Colonic mucosa (tissue), 4 donors: Measurements from ENCODE around the gene ZNF576. TPM values are rescaled to one million over a fixed set of nuclear protein-coding genes. Genes with fewer than 3 reads are reported as not detected.

Source experiments
- DNase-seq: peaks from one replicate; pipeline ENCODE4 v3.0.0-alpha.2; 2020
- H3K27ac ChIP-seq: fragments of 200-600 bp; one replicate; pipeline ENCODE4 v1.8.0; 2021
- H3K27me3 ChIP-seq: fragments of 200-600 bp; one replicate; pipeline ENCODE4 v1.8.0; 2021
- H3K36me3 ChIP-seq: fragments of 200-600 bp; one replicate; pipeline ENCODE4 v1.8.0; 2021
- H3K4me1 ChIP-seq: fragments of 200-600 bp; one replicate; pipeline ENCODE4 v1.8.0; 2021; ENCODE audit warnings: mild to moderate bottlenecking
- H3K4me3 ChIP-seq: fragments of 200-600 bp; one replicate; pipeline ENCODE4 v1.8.0; 2021
- H3K9ac ChIP-seq, 2 donors: one replicate each; pipeline ENCODE4 v1.7.0; 2013; ENCODE audit warnings: control low read depth in 2 of 2, low read depth in 2 of 2, low read length in 2 of 2
- H3K9me3 ChIP-seq: fragments of 200-600 bp; one replicate; pipeline ENCODE4 v1.8.0; 2021
- CTCF ChIP-seq: fragments of 200-600 bp; IDR thresholded peaks from one replicate; pipeline ENCODE4 v1.8.0; 2022; ENCODE audit warnings: antibody characterized with exemption, mild to moderate bottlenecking
- intact Hi-C: fragments of 100-400 bp; cut with DNase I; formaldehyde crosslinking; loops from one replicate; pipeline ENCODE4 v1.14.1; 2022
- total RNA-seq, 2 donors: library from RNA; stranded (reverse); fragmentation: NEBNext Ultra II Directional in 1 of 2; extraction: Animal tissue kit (Norgen Biotek cat#: 25700) in 1 of 2; gene quantifications; one replicate each; pipeline ENCODE4 v1.2.1, GENCODE V29; 2021
- donor health status: healthy.
- donor health status: DM: no; HTN: no; CAD: no.
- donor health status: DM: no; HTN: no; CAD: no.

The ZNF576 gene
- total RNA-seq, 2 donors from 2014 or later, result 15.4 to 27.1 TPM

- H3K27me3 ChIP-seq, result no peaks in the 10 kb centered on the region
- no peak for TF ChIP-seq CTCF
- H3K9ac ChIP-seq, result no peak overlapping the region
- H3K9me3 ChIP-seq, result no peaks in the 10 kb centered on the region
- no peak overlapping the region for H3K4me3 ChIP-seq
- intact Hi-C loops, result no loop called here
- DNase-seq, result no peak
- no peak overlapping the region for H3K27ac ChIP-seq
- no peaks in the 10 kb centered on the region for H3K4me1 ChIP-seq
- H3K36me3 ChIP-seq, result no peaks in the 10 kb centered on the region
Observed at GRCh38 chr19:43622070-43622469, 25.7 kb downstream of the ZNF576 start.

- H3K27me3 ChIP-seq, result no peaks in the 10 kb centered on the region
- H3K36me3 ChIP-seq, result no peaks in the 10 kb centered on the region
- TF ChIP-seq CTCF, result no peak
- no peaks in the 10 kb centered on the region for H3K9me3 ChIP-seq
- H3K9ac ChIP-seq, result no peak overlapping the region
- no peaks in the 10 kb centered on the region for H3K4me1 ChIP-seq
- no peak overlapping the region for H3K4me3 ChIP-seq
- intact Hi-C loops, result no loop called here
- no peak overlapping the region for H3K27ac ChIP-seq
- no peak for DNase-seq
Observed at GRCh38 chr19:43622956-43623355, 26.6 kb downstream of the ZNF576 start.

- no peak for DNase-seq
- intact Hi-C loops, result no loop called here
- no peaks in the 10 kb centered on the region for H3K4me1 ChIP-seq
- H3K36me3 ChIP-seq, result no peaks in the 10 kb centered on the region
- H3K9ac ChIP-seq, result no peak overlapping the region
- no peak for TF ChIP-seq CTCF
- H3K9me3 ChIP-seq, result no peaks in the 10 kb centered on the region
- H3K27ac ChIP-seq, result no peak overlapping the region
- no peak overlapping the region for H3K4me3 ChIP-seq
- no peaks in the 10 kb centered on the region for H3K27me3 ChIP-seq
Observed at GRCh38 chr19:43623889-43624670, 27.7 kb downstream of the ZNF576 start.

- Histone ChIP-seq H3K9me3 (no peaks in the 10 kb centered on the region), H3K4me3 (no peak overlapping the region), H3K27ac (no peak overlapping the region), H3K4me1 (no peaks in the 10 kb centered on the region), H3K27me3 (no peaks in the 10 kb centered on the region), H3K36me3 (no peaks in the 10 kb centered on the region), H3K9ac (no peak overlapping the region)
- intact Hi-C loops, result no loop called here
- peak; percentile 85 for DNase-seq
- TF ChIP-seq CTCF, result peak; percentile 16
Observed at GRCh38 chr19:43624933-43625332, 28.5 kb downstream of the ZNF576 start.

GRCh38 chr19:43625918-43626579 lies 29.7 kb downstream of the ZNF576 start:
- intact Hi-C loops, result no loop called here
- no peaks in the 10 kb centered on the region for H3K36me3 ChIP-seq
- peak; percentile 35 for DNase-seq
- H3K27ac ChIP-seq, result no peak overlapping the region
- no peak overlapping the region for H3K4me3 ChIP-seq
- no peaks in the 10 kb centered on the region for H3K27me3 ChIP-seq
- H3K9me3 ChIP-seq, result no peaks in the 10 kb centered on the region
- no peak for TF ChIP-seq CTCF
- H3K9ac ChIP-seq, result no peak overlapping the region
- no peaks in the 10 kb centered on the region for H3K4me1 ChIP-seq
